Transverse colon (tissue), 3 donors: Measurements from ENCODE around the gene NRG2.

Experiments
- CTCF ChIP-seq, 5 experiments: fragments of 200-600 bp in 3 of 5; fragments of 450-650 bp in 2 of 5; sonication (generic) in 3 of 5; IDR thresholded peaks; 1 replicate in 2 of 5; 2 replicates in 3 of 5; pipeline ENCODE4 v1.5.1; 2016 to 2017; ENCODE audit warnings: antibody characterized with exemption in 5 of 5, inconsistent platforms in 3 of 5, mild to moderate bottlenecking in 2 of 5, moderate library complexity in 1 of 5
- EP300 ChIP-seq: sonication (generic); formaldehyde crosslinking; IDR thresholded peaks from one replicate; pipeline ENCODE4 v1.6.1; 2017; ENCODE audit warnings: antibody characterized with exemption, low read depth
- POLR2A ChIP-seq: fragments of 450-650 bp; IDR thresholded peaks from one replicate; pipeline ENCODE4 v1.6.1; 2016; ENCODE audit warnings: antibody characterized with exemption, mild to moderate bottlenecking, moderate library complexity

- TF ChIP-seq CTCF (IDR thresholded peaks at IDR 0.05) (no peak), EP300 (no peak), POLR2A (no peak)
These were observed 239.1 kb downstream of the NRG2 start for GRCh38 chr5:139803978-139804377.
